ENCODE results near the gene SLU7.

Gene SLU7

DNA sequence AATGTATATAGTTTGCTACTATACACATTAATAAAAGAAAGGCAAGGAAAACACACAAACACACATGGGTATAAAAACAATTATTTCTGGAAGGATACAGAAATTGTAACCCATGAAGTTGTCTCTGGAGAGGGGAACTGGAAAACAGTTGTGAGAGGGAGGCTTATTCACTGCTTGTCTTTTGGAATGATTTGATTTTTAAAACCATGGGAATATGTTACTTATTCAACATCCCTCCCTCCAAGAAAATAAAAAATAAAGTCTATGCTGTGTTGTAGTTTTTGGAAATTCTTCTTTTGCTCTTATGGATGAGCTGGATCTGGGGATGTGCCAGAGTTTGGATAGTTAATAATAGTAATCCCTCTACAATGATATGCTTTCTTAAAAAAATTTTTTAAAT is 42.5 kb downstream of the SLU7 start:
- no peak for TF ChIP-seq EZH2phosphoT487 (IDR thresholded peaks at IDR 0.05; ENCODE audit: low read depth)
- TF ChIP-seq, protein P1, sequence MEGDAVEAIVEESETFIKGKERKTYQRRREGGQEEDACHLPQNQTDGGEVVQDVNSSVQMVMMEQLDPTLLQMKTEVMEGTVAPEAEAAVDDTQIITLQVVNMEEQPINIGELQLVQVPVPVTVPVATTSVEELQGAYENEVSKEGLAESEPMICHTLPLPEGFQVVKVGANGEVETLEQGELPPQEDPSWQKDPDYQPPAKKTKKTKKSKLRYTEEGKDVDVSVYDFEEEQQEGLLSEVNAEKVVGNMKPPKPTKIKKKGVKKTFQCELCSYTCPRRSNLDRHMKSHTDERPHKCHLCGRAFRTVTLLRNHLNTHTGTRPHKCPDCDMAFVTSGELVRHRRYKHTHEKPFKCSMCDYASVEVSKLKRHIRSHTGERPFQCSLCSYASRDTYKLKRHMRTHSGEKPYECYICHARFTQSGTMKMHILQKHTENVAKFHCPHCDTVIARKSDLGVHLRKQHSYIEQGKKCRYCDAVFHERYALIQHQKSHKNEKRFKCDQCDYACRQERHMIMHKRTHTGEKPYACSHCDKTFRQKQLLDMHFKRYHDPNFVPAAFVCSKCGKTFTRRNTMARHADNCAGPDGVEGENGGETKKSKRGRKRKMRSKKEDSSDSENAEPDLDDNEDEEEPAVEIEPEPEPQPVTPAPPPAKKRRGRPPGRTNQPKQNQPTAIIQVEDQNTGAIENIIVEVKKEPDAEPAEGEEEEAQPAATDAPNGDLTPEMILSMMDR (IDR thresholded peaks at IDR 0.05; ENCODE audit: low read depth, low read length): no peak
- Histone ChIP-seq H3K36me3 (replicated peaks; ENCODE audit: low read depth, low read length) (no peaks in the 10 kb centered on the region), H4K20me1 (ENCODE audit: insufficient read depth, low read length) (no peaks in the 10 kb centered on the region), H3K4me1 (ENCODE audit: low read length) (no peaks in the 10 kb centered on the region), H2AFZ (ENCODE audit: low read depth, low read length) (no peak overlapping the region), H3K9me3 (ENCODE audit: insufficient read depth, low read length) (no peaks in the 10 kb centered on the region), H3K27me3 (ENCODE audit: low read depth, low read length) (peaks cover 8% of the 10 kb centered on the region; the same call in 1 of the 2 replicates), H3K9ac (ENCODE audit: low read length) (no peak overlapping the region), H3K27ac (ENCODE audit: low read length) (no peak overlapping the region), H3K4me3 (ENCODE audit: low read length) (no peak overlapping the region), H3K79me2 (ENCODE audit: low read length) (no peaks in the 10 kb centered on the region), H3K4me2 (ENCODE audit: low read length) (no peak overlapping the region)

- Histone ChIP-seq H3K79me2 (ENCODE audit: low read length) (no peaks in the 10 kb centered on the region), H3K4me2 (ENCODE audit: low read length) (no peak overlapping the region), H3K4me3 (ENCODE audit: low read length) (no peak overlapping the region), H3K27ac (ENCODE audit: low read length) (no peak overlapping the region), H3K27me3 (ENCODE audit: low read depth, low read length) (peaks cover 1% of the 10 kb centered on the region; the same call in 1 of the 2 replicates), H3K36me3 (replicated peaks; ENCODE audit: low read depth, low read length) (no peaks in the 10 kb centered on the region), H4K20me1 (ENCODE audit: insufficient read depth, low read length) (no peaks in the 10 kb centered on the region), H3K4me1 (ENCODE audit: low read length) (no peaks in the 10 kb centered on the region), H3K9ac (ENCODE audit: low read length) (no peak overlapping the region), H2AFZ (ENCODE audit: low read depth, low read length) (no peak overlapping the region), H3K9me3 (ENCODE audit: insufficient read depth, low read length) (no peaks in the 10 kb centered on the region)
- no peak for TF ChIP-seq EZH2phosphoT487 (IDR thresholded peaks at IDR 0.05; ENCODE audit: low read depth)
- TF ChIP-seq, protein P1 (IDR thresholded peaks at IDR 0.05; ENCODE audit: low read depth, low read length): no peak
These were observed 43.2 kb downstream of the SLU7 start for GRCh38 chr5:160375701-160376100.

GRCh38 chr5:160375166-160375565 is 43.7 kb downstream of the SLU7 start:
- no peaks in the 10 kb centered on the region for H3K36me3 ChIP-seq (replicated peaks; ENCODE audit: low read depth, low read length)
- no peaks in the 10 kb centered on the region for H3K79me2 ChIP-seq (ENCODE audit: low read length)
- TF ChIP-seq, protein P1 (IDR thresholded peaks at IDR 0.05; ENCODE audit: low read depth, low read length): no peak
- no peak for TF ChIP-seq EZH2phosphoT487 (IDR thresholded peaks at IDR 0.05; ENCODE audit: low read depth)
- H4K20me1 ChIP-seq (ENCODE audit: insufficient read depth, low read length): no peaks in the 10 kb centered on the region
- H3K4me3 ChIP-seq (ENCODE audit: low read length): no peak overlapping the region
- no peak overlapping the region for H3K9ac ChIP-seq (ENCODE audit: low read length)
- no peaks in the 10 kb centered on the region for H3K9me3 ChIP-seq (ENCODE audit: insufficient read depth, low read length)
- no peaks in the 10 kb centered on the region for H3K4me1 ChIP-seq (ENCODE audit: low read length)
- H3K27me3 ChIP-seq (ENCODE audit: low read depth, low read length): no peaks in the 10 kb centered on the region; the same call in 1 of the 2 replicates
- no peak overlapping the region for H3K27ac ChIP-seq (ENCODE audit: low read length)
- no peak overlapping the region for H3K4me2 ChIP-seq (ENCODE audit: low read length)
- no peak overlapping the region for H2AFZ ChIP-seq (ENCODE audit: low read depth, low read length)

DNA sequence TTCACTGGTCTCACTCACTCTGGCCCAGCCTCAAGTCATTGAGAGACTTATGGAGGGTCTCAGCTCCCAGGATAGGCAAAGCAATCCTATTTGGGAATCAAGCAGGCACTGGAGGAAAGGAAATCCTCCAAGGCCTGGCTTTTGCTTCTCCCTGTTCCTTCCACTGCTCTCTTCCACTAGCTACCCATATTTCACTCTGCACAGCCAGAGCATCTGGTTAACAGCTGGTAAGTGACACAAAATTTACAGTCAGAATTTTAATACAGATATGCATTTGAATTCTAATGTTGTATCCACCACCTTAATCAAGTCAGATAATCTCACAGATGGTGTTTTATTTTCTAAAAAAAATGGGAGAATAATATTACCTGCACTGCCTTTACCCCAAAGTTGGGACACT is 47.6 kb downstream of the SLU7 start:
- Histone ChIP-seq H3K9ac (ENCODE audit: low read length) (no peak overlapping the region), H4K20me1 (ENCODE audit: insufficient read depth, low read length) (no peaks in the 10 kb centered on the region), H3K9me3 (ENCODE audit: insufficient read depth, low read length) (no peaks in the 10 kb centered on the region), H3K4me1 (ENCODE audit: low read length) (no peaks in the 10 kb centered on the region; the same call in 1 of the 2 replicates), H3K4me3 (ENCODE audit: low read length) (no peak overlapping the region), H3K36me3 (replicated peaks; ENCODE audit: low read depth, low read length) (no peaks in the 10 kb centered on the region), H3K27me3 (ENCODE audit: low read depth, low read length) (no peaks in the 10 kb centered on the region; the same call in 1 of the 2 replicates), H3K4me2 (ENCODE audit: low read length) (no peak overlapping the region), H3K79me2 (ENCODE audit: low read length) (no peaks in the 10 kb centered on the region), H2AFZ (ENCODE audit: low read depth, low read length) (no peak overlapping the region), H3K27ac (ENCODE audit: low read length) (no peak overlapping the region)
- no peak for TF ChIP-seq EZH2phosphoT487 (IDR thresholded peaks at IDR 0.05; ENCODE audit: low read depth)
- TF ChIP-seq, protein P1 (IDR thresholded peaks at IDR 0.05; ENCODE audit: low read depth, low read length): no peak
